ENCODE results near the gene SELENOO. TPM values are rescaled to one million over a fixed set of nuclear protein-coding genes. Genes with fewer than 3 reads are reported as not detected.

SELENOO gene
- total RNA-seq, 3 donors from 2014 or later: 21.5 to 23.8 (median 23.1) TPM

- Histone ChIP-seq H3K9me3 (no peaks in the 10 kb centered on the region), H3K4me1 (ENCODE audit: low read depth) (peaks cover 9% of the 10 kb centered on the region), H3K36me3 (ENCODE audit: low read depth) (peaks cover 4% of the 10 kb centered on the region), H3K4me3 (no peak overlapping the region)
- DNase-seq (no peak), ATAC-seq (no peak)
- intact Hi-C loops (cut with DNase I, micrococcal nuclease): no loop called here
- TF ChIP-seq CTCF (IDR thresholded peaks at IDR 0.05): no peak
These were observed 5.2 kb downstream of the SELENOO start for GRCh38 chr22:50205781-50206569.

- peaks cover 9% of the 10 kb centered on the region for H3K4me1 ChIP-seq (ENCODE audit: low read depth)
- H3K36me3 ChIP-seq (ENCODE audit: low read depth): peaks cover 8% of the 10 kb centered on the region
- no peak overlapping the region for H3K4me3 ChIP-seq
- peak in 2 of 3 donors; percentile 26 to 62 for DNase-seq
- intact Hi-C loops (cut with DNase I, micrococcal nuclease): no loop called here
- H3K9me3 ChIP-seq: no peaks in the 10 kb centered on the region
- TF ChIP-seq CTCF (IDR thresholded peaks at IDR 0.05): no peak
- ATAC-seq: peak; percentile 18
These were observed 5.8 kb downstream of the SELENOO start for GRCh38 chr22:50206599-50206998.

- Histone ChIP-seq H3K4me3 (no peak overlapping the region), H3K4me1 (ENCODE audit: low read depth) (peaks cover 1% of the 10 kb centered on the region), H3K9me3 (no peaks in the 10 kb centered on the region), H3K36me3 (ENCODE audit: low read depth) (peaks cover 8% of the 10 kb centered on the region)
- peak in 1 of 3 donors; percentile 19 for DNase-seq
- TF ChIP-seq CTCF (IDR thresholded peaks at IDR 0.05): no peak
- intact Hi-C loops (cut with DNase I, micrococcal nuclease): no loop called here
- no peak for ATAC-seq
These were observed 6.8 kb downstream of the SELENOO start for GRCh38 chr22:50207383-50208140.

GRCh38 chr22:50208430-50208938 lies 7.7 kb downstream of the SELENOO start:
- no peak for ATAC-seq
- H3K4me3 ChIP-seq: no peak overlapping the region
- H3K9me3 ChIP-seq: no peaks in the 10 kb centered on the region
- H3K4me1 ChIP-seq (ENCODE audit: low read depth): no peaks in the 10 kb centered on the region
- intact Hi-C loops (cut with DNase I, micrococcal nuclease): no loop called here
- no peak for TF ChIP-seq CTCF (IDR thresholded peaks at IDR 0.05)
- peaks cover 8% of the 10 kb centered on the region for H3K36me3 ChIP-seq (ENCODE audit: low read depth)
- DNase-seq: no peak

GRCh38 chr22:50208939-50209892 lies 8.4 kb downstream of the SELENOO start:
- DNase-seq: peak in 1 of 3 donors; percentile 24
- no peaks in the 10 kb centered on the region for H3K9me3 ChIP-seq
- no peak overlapping the region for H3K4me3 ChIP-seq
- TF ChIP-seq CTCF (IDR thresholded peaks at IDR 0.05): no peak
- peak; percentile 16 for ATAC-seq
- intact Hi-C loops (cut with DNase I, micrococcal nuclease): no loop called here
- no peaks in the 10 kb centered on the region for H3K4me1 ChIP-seq (ENCODE audit: low read depth)
- peaks cover 8% of the 10 kb centered on the region for H3K36me3 ChIP-seq (ENCODE audit: low read depth)

All from mucosa of descending colon (tissue), 3 donors.